HL-60 (cell line): ENCODE data around the gene ZBTB7C.
A peak's percentile ranks its signal among the peaks of the same experiment; 100 is the strongest.

Source experiments
- DNase-seq, 2 experiments: peaks; one replicate each; pipeline ENCODE4 v3.0.0-alpha.2; 2010 to 2020; ENCODE audit warnings: low read depth in 1 of 2, low spot score in 1 of 2
- H3K27ac ChIP-seq: fragments of 250-450 bp; sonication (Bioruptor Pico); replicated peaks from 2 replicates; pipeline ENCODE4 v1.5.1; 2020; ENCODE audit warnings: mild to moderate bottlenecking, moderate library complexity
- H3K27me3 ChIP-seq: fragments of 250-450 bp; sonication (Bioruptor Pico); 2 replicates; pipeline ENCODE4 v1.5.1; 2021; ENCODE audit warnings: mild to moderate bottlenecking, moderate library complexity; ENCODE audit not compliant: insufficient read depth, poor library complexity, severe bottlenecking
- H3K4me3 ChIP-seq: replicated peaks from 2 replicates; pipeline ENCODE4 v1.5.1; 2011; ENCODE audit warnings: mild to moderate bottlenecking, control low read depth, low read length; ENCODE audit not compliant: insufficient read depth
- CTCF ChIP-seq: IDR thresholded peaks from one replicate; pipeline ENCODE4 v1.5.1; 2011; ENCODE audit warnings: low read length, control low read depth, inconsistent platforms; ENCODE audit not compliant: insufficient read depth
- GABPA ChIP-seq: IDR thresholded peaks from 2 replicates; pipeline ENCODE4 v1.6.1; 2012; ENCODE audit warnings: low read depth
- POLR2AphosphoS5 ChIP-seq: IDR thresholded peaks from 2 replicates; pipeline ENCODE4 v1.6.1; 2012; ENCODE audit warnings: low read depth
- REST ChIP-seq: IDR thresholded peaks from 2 replicates; pipeline ENCODE4 v1.6.1; 2012; ENCODE audit warnings: low read depth; ENCODE audit not compliant: insufficient replicate concordance
- SPI1 ChIP-seq: IDR thresholded peaks from 2 replicates; pipeline ENCODE4 v1.6.1; 2012; ENCODE audit warnings: low read depth, mild to moderate bottlenecking, borderline replicate concordance

ZBTB7C gene

GRCh38 chr18:48215876-48216638, 193.1 kb downstream of the ZBTB7C start:
- no peaks in the 10 kb centered on the region for H3K27me3 ChIP-seq
- no peak for TF ChIP-seq REST

GRCh38 chr18:48213791-48214190, 195.4 kb downstream of the ZBTB7C start:
- no peak for DNase-seq
- TF ChIP-seq CTCF: no peak
- TF ChIP-seq GABPA: no peak
- no peak for TF ChIP-seq POLR2AphosphoS5
- no peak for TF ChIP-seq SPI1
- no peak for TF ChIP-seq REST

More at GRCh38 chr18:48215876-48216638, 193.1 kb downstream of the ZBTB7C start:
- no peak overlapping the region for H3K4me3 ChIP-seq
- H3K27ac ChIP-seq: no peak overlapping the region
- DNase-seq: no peak

GRCh38 chr18:48208432-48209140, 200.6 kb downstream of the ZBTB7C start:
- DNase-seq: no peak
- TF ChIP-seq POLR2AphosphoS5 (no peak), SPI1 (0 out of 2 replicates have a peak, but pooled peaks have one; percentile 15)
- Histone ChIP-seq H3K4me3 (no peak overlapping the region), H3K27ac (no peak overlapping the region), H3K27me3 (peaks cover 17% of the 10 kb centered on the region)

More at GRCh38 chr18:48213791-48214190, 195.4 kb downstream of the ZBTB7C start:
- Histone ChIP-seq H3K4me3 (no peak overlapping the region), H3K27ac (no peak overlapping the region), H3K27me3 (peaks cover 6% of the 10 kb centered on the region)

GRCh38 chr18:48207733-48208132, 201.4 kb downstream of the ZBTB7C start:
- Histone ChIP-seq H3K4me3 (no peak overlapping the region), H3K27me3 (peaks cover 17% of the 10 kb centered on the region), H3K27ac (no peak overlapping the region)
- TF ChIP-seq POLR2AphosphoS5: no peak
- TF ChIP-seq REST: peak; percentile 74
- DNase-seq: no peak
